Tibial artery (tissue), 4 donors: ENCODE data around the gene CTXND1.

Source experiments
- DNase-seq, 2 donors: peaks; one replicate each; pipeline ENCODE4 v3.0.0-alpha.2; 2019
- H3K27ac ChIP-seq, 2 donors: fragments of 200-600 bp; sonication (generic) in 1 of 2; 1 replicate in 1 of 2; 2 replicates in 1 of 2; pipeline ENCODE4 v1.5.1; 2018 to 2019; ENCODE audit warnings: mild to moderate bottlenecking in 1 of 2
- H3K27me3 ChIP-seq, 2 donors: fragments of 200-600 bp; sonication (generic) in 1 of 2; one replicate each; pipeline versions ENCODE4 v1.5.1 to v1.6.0; 2016 to 2019
- H3K36me3 ChIP-seq, 3 donors: fragments of 200-600 bp; sonication (generic) in 2 of 3; one replicate each; pipeline ENCODE4 v1.5.1; 2016 to 2019; ENCODE audit warnings: mild to moderate bottlenecking in 2 of 3
- H3K4me1 ChIP-seq, 4 donors: fragments of 200-600 bp; sonication (generic) in 2 of 4; 1 replicate in 3 of 4; 2 replicates in 1 of 4; pipeline ENCODE4 v1.5.1; 2016 to 2019
- H3K4me3 ChIP-seq, 2 donors: fragments of 200-600 bp; sonication (generic) in 1 of 2; 1 replicate in 1 of 2; 2 replicates in 1 of 2; pipeline ENCODE4 v1.5.1; 2018 to 2019; ENCODE audit warnings: mild to moderate bottlenecking in 2 of 2
- H3K9me3 ChIP-seq, 3 donors: fragments of 200-600 bp; sonication (generic) in 1 of 3; one replicate each; pipeline ENCODE4 v1.5.1; 2016 to 2019
- intact Hi-C: fragments of 100-400 bp; cut with DNase I; formaldehyde crosslinking; loops from one replicate; pipeline ENCODE4 v1.15.0; 2023; ENCODE audit warnings: low total_unique reads
- TF ChIP-seq, protein P1 (sequence below), 2 experiments: fragments of 200-600 bp in 1 of 2; fragments of 450-650 bp in 1 of 2; IDR thresholded peaks; one replicate each; pipeline ENCODE4 v1.5.1; 2017 to 2019; ENCODE audit warnings: antibody characterized with exemption in 2 of 2, mild to moderate bottlenecking in 1 of 2, moderate library complexity in 1 of 2

The CTXND1 gene

DNA sequence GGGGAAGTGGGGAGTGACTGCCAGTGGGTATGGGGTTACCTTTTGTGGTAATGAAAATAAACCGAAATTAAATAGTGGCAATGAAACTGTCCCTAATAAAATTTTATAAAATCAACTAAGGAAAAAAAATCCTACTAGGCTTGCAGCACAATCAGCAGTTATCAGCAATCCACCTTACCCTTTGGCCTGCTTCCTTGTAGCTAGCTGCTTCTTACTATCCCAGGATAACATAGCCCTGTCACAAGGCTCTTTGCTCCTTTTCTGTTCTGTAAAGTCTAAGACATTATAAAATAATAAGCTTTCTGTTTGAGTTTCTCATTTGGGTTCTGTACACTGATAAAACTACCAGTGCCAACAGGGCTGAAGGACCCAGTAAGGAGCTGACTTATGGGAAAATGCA, 23.0 kb upstream of the CTXND1 start:
- Histone ChIP-seq H3K9me3 (peaks cover 0 to 9% (median 0%) of the 10 kb centered on the region in 3 donors), H3K4me3 (no peak overlapping the region), H3K27me3 (no peaks in the 10 kb centered on the region), H3K36me3 (no peaks in the 10 kb centered on the region), H3K4me1 (no peaks in the 10 kb centered on the region), H3K27ac (no peak overlapping the region)
- no peak for DNase-seq
- TF ChIP-seq, protein P1, sequence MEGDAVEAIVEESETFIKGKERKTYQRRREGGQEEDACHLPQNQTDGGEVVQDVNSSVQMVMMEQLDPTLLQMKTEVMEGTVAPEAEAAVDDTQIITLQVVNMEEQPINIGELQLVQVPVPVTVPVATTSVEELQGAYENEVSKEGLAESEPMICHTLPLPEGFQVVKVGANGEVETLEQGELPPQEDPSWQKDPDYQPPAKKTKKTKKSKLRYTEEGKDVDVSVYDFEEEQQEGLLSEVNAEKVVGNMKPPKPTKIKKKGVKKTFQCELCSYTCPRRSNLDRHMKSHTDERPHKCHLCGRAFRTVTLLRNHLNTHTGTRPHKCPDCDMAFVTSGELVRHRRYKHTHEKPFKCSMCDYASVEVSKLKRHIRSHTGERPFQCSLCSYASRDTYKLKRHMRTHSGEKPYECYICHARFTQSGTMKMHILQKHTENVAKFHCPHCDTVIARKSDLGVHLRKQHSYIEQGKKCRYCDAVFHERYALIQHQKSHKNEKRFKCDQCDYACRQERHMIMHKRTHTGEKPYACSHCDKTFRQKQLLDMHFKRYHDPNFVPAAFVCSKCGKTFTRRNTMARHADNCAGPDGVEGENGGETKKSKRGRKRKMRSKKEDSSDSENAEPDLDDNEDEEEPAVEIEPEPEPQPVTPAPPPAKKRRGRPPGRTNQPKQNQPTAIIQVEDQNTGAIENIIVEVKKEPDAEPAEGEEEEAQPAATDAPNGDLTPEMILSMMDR (IDR thresholded peaks at IDR 0.05), result no peak
- intact Hi-C loops, result no loop called here

DNA sequence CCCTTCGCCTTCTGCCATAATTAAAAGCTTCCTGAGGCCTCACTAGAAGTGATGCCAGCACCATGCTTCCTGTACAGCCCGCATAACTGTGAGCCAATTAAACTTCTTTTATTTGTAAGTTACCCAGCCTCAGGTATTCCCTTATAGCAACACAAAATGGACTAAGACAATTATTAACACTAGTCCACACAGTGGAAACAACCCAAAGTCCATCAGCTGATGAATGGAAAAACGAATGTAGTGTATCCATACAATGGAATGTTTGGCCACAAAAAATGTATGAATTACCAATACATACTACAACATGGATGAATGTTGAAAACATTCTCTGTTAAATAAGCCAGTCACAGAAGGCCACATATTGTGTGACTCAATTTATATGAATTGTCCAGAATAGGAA, 22.5 kb upstream of the CTXND1 start:
- H3K9me3 ChIP-seq, result peaks cover 0 to 9% (median 0%) of the 10 kb centered on the region in 3 donors
- H3K36me3 ChIP-seq, result no peaks in the 10 kb centered on the region
- H3K4me3 ChIP-seq, result no peak overlapping the region
- TF ChIP-seq, protein P1 (IDR thresholded peaks at IDR 0.05), result no peak
- intact Hi-C loops, result no loop called here
- no peak for DNase-seq
- no peak overlapping the region for H3K27ac ChIP-seq
- no peaks in the 10 kb centered on the region for H3K27me3 ChIP-seq
- H3K4me1 ChIP-seq, result no peaks in the 10 kb centered on the region

DNA sequence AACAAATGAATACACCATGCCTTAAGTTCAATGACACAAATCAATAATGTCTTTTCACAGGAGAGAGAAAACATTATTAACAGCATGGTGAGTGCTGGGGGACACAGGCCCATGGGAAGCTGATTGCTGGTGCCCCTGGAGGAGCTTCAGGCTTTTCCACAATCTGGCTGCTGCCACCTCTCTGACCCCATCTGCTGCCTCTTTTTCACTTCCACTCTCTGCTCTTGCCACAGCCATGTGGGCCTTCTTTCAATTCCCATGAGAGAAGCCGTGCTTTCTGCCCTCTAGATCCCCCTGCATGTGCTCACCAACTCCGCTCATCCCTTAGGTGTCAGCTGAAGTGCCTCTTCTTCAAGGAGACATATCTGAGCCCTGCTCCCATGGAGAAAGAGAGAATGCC, 21.0 kb upstream of the CTXND1 start:
- H3K4me1 ChIP-seq, result no peaks in the 10 kb centered on the region
- intact Hi-C loops, result no loop called here
- H3K4me3 ChIP-seq, result no peak overlapping the region
- DNase-seq, result no peak
- peaks cover 0 to 9% (median 0%) of the 10 kb centered on the region in 3 donors for H3K9me3 ChIP-seq
- no peak overlapping the region for H3K27ac ChIP-seq
- H3K27me3 ChIP-seq, result no peaks in the 10 kb centered on the region
- TF ChIP-seq, protein P1 (IDR thresholded peaks at IDR 0.05), result no peak
- H3K36me3 ChIP-seq, result no peaks in the 10 kb centered on the region

DNA sequence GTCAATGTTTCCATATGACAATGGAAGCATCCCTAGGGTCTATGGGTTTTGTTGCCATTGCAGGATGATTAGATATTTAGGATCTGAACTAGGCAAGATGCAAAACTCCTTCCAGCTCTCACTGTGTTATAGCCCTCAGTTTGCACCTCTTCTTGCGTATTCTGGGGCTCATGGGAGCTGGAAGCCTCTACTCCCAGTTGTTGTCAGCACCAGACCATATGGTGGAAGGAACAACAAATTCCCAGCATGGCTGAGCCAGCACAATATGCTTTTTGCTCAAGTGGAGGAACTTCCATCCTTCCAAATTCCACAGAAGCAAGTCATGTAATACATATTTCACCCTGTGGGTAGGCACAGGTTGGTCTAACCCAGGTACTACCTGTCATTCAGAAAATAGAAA, 18.5 kb upstream of the CTXND1 start:
- H3K9me3 ChIP-seq, result peaks cover 0 to 7% (median 0%) of the 10 kb centered on the region in 3 donors
- H3K4me1 ChIP-seq, result no peaks in the 10 kb centered on the region
- H3K36me3 ChIP-seq, result no peaks in the 10 kb centered on the region
- H3K4me3 ChIP-seq, result no peak overlapping the region
- peaks cover 0 to 10% of the 10 kb centered on the region in 2 donors for H3K27me3 ChIP-seq
- H3K27ac ChIP-seq, result no peak overlapping the region
- TF ChIP-seq, protein P1 (IDR thresholded peaks at IDR 0.05), result no peak
- DNase-seq, result no peak
- intact Hi-C loops, result no loop called here

DNA sequence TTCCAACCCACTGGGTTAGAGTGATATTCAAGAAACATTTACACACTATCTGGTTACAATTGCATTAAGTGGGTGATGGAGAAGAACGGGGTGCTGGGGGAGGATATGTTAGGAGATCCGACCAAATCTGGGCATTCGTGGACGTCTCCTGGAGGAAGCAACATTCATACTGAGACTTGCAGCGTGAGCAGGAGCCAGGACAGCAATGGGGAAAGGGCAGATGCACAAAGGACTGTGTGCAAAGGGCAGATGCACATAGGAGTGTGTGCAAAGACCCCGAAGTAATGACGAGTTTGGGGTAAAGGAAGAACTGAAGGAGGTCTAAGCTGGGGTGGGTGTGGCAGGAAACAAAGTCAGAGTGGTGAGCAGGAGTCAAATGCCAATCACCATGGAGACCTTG, 16.1 kb upstream of the CTXND1 start:
- H3K9me3 ChIP-seq, result no peaks in the 10 kb centered on the region
- intact Hi-C loops, result no loop called here
- TF ChIP-seq, protein P1 (IDR thresholded peaks at IDR 0.05), result no peak
- no peak for DNase-seq
- H3K4me3 ChIP-seq, result no peak overlapping the region
- H3K4me1 ChIP-seq, result no peaks in the 10 kb centered on the region
- no peaks in the 10 kb centered on the region for H3K36me3 ChIP-seq
- no peak overlapping the region for H3K27ac ChIP-seq
- peaks cover 0 to 10% of the 10 kb centered on the region in 2 donors for H3K27me3 ChIP-seq

DNA sequence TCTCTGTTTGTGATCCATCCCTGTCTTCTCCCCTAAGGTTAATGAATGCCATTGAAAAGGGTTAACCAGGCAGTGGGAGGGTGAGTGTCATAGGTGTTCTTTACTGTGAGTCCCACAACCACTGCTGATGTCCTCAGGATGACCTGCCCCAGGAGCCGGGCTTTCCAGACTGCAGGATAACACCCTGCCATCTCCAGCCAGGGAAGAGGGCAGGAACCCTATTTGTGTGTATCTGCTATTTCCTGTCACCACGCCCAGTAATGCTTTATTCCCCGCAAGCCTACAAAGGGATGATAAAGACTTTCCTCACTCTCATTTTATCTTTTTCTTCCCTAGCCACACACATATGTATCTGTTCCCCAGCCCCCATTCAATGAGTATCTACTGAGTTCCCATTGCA, 15.6 kb upstream of the CTXND1 start:
- Histone ChIP-seq H3K27ac (no peak overlapping the region), H3K4me3 (no peak overlapping the region), H3K4me1 (no peaks in the 10 kb centered on the region), H3K27me3 (peaks cover 0 to 10% of the 10 kb centered on the region in 2 donors), H3K9me3 (no peaks in the 10 kb centered on the region), H3K36me3 (no peaks in the 10 kb centered on the region)
- TF ChIP-seq, protein P1 (IDR thresholded peaks at IDR 0.05), result no peak
- no peak for DNase-seq
- intact Hi-C loops, result no loop called here
